H1 (cell line): ENCODE data around the gene RFPL1. TPM values are rescaled to one million over a fixed set of nuclear protein-coding genes. Genes with fewer than 3 reads are reported as not detected.

ENCODE experiments used
- ATF2 ChIP-seq: IDR thresholded peaks from 2 replicates; pipeline ENCODE4 v1.6.1; 2012; ENCODE audit warnings: low read length, inconsistent platforms
- FOSL1 ChIP-seq: IDR thresholded peaks from 2 replicates; pipeline ENCODE4 v1.6.1; 2011; ENCODE audit warnings: mild to moderate bottlenecking, low read depth, low read length, moderate library complexity; ENCODE audit not compliant: insufficient read depth
- JUN ChIP-seq: IDR thresholded peaks from 2 replicates; pipeline ENCODE4 v1.6.1; 2011; ENCODE audit warnings: low read depth, mild to moderate bottlenecking, improper control_type of control experiment, low read length
- NANOG ChIP-seq: IDR thresholded peaks from 2 replicates; pipeline ENCODE4 v1.6.1; 2011; ENCODE audit warnings: low read length, low read depth, mild to moderate bottlenecking, inconsistent platforms; ENCODE audit not compliant: insufficient read depth, poor library complexity, severe bottlenecking
- RBBP5 ChIP-seq: IDR thresholded peaks from 2 replicates; pipeline ENCODE4 v1.7.1; 2012; ENCODE audit warnings: low read depth, mild to moderate bottlenecking, inconsistent platforms, low read length, moderate library complexity, borderline replicate concordance
- RNF2 ChIP-seq: fragments of 200-900, 300-1000 bp; sonication (generic); IDR thresholded peaks from 2 replicates; pipeline ENCODE4 v1.7.1; 2016; ENCODE audit warnings: borderline replicate concordance, low read depth, mild to moderate bottlenecking, antibody characterized with exemption, low read length; ENCODE audit not compliant: poor library complexity, severe bottlenecking; ENCODE audit errors: missing control alignments
- polyA plus RNA-seq, 7 experiments: library from polyadenylated mRNA; depleted of rRNA in 3 of 7; stranded (reverse) in 5 of 7; unstranded in 2 of 7; fragments of >200 nt in 5 of 7; fragments of 200-250 nt in 2 of 7; gene quantifications; 1 replicate in 5 of 7; 2 replicates in 1 of 7; 4 replicates in 1 of 7; pipeline versions ENCODE4 v1.2.1 to v1.2.3, GENCODE V29; 2011 to 2013; ENCODE audit warnings: missing spikeins in 2 of 7, mixed read lengths in 2 of 7
- total RNA-seq: library from RNA; stranded (reverse); fragmentation: NEBNext Ultra II Directional; extraction: Animal tissue kit (Norgen Biotek cat#: 25700); gene quantifications from 2 replicates; pipeline ENCODE4 v1.2.1, GENCODE V29; 2021
- TF ChIP-seq, protein P1 (sequence below): IDR thresholded peaks from 2 replicates; pipeline ENCODE4 v1.6.1; 2011; ENCODE audit warnings: low read length, improper control_type of control experiment

RFPL1 gene
- total and polyA plus RNA-seq, 2 of the 8 experiments (the other 6 are each of a cell fraction or from before 2014, with no cell fraction given), result not detected

DNA sequence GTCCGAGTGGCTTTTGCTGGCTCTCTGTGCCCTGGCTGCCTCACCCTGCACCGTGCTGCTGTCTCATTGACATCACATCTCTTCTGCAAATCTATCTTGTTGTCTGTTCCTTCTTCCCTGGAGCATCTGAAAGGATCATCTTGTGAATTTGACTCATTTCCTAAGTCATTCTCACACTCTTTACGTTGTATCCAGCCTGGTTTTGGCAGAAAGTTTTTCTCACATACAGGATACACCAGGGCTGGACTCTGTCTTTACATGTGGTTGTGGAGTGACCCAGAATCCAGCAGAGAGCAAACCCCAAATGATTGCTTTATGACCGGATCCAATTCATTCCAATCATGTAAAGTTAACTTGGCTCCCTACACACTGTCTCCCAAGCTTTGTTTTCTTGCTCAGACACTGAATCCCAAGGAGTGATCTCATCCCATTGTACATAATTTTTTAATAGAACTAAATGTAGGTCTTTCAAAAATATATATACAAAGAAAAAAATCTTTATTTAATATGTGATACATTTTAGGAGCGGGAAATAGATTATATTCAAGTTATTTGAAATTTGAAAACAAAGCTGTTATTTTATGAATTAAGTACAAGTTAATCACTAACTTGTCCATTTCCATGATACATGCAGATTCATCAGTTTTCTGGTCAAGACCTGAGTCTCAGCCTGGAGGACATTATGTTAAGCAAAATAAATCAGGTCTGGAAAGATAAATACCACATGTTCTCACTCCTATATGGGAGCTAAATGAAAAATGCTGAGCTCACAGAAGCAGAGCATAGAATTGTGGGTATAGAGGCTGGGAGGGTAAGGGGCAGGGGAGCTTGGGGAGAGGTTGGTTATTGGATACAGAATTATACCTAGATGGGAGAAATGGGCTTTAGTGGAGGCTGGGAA, 2.9 kb upstream of the RFPL1 start (continued):
- TF ChIP-seq, protein P1, sequence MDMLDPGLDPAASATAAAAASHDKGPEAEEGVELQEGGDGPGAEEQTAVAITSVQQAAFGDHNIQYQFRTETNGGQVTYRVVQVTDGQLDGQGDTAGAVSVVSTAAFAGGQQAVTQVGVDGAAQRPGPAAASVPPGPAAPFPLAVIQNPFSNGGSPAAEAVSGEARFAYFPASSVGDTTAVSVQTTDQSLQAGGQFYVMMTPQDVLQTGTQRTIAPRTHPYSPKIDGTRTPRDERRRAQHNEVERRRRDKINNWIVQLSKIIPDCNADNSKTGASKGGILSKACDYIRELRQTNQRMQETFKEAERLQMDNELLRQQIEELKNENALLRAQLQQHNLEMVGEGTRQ, result no peak
- TF ChIP-seq RBBP5 (no peak), RNF2 (no peak), ATF2 (no peak), FOSL1 (no peak), JUN (no peak), NANOG (no peak)
